NK-92 treated with Interleukin-12 subunit alpha and Interleukin-12 subunit beta, amount 100 ng/mL, for 24 hours (cell line): ENCODE data around the gene CTNNA3.

Source experiments
- DNase-seq: peaks from one replicate; lab custom pipeline; 2025; lab: John Stamatoyannopoulos, UW

CTNNA3 gene

GRCh38 chr10:67015225-67015624 is 680.8 kb downstream of the CTNNA3 start:
- DNase-seq = no peak

GRCh38 chr10:67011981-67012380 is 684.0 kb downstream of the CTNNA3 start:
- no peak for DNase-seq

GRCh38 chr10:67011480-67011879 is 684.5 kb downstream of the CTNNA3 start:
- no peak for DNase-seq

GRCh38 chr10:67005981-67006380 is 690.0 kb downstream of the CTNNA3 start:
- DNase-seq = no peak

GRCh38 chr10:67004690-67005089 is 691.3 kb downstream of the CTNNA3 start:
- DNase-seq = no peak

- DNase-seq = no peak
These were observed 696.0 kb downstream of the CTNNA3 start for GRCh38 chr10:66999762-67000545.

- no peak for DNase-seq
These were observed 699.0 kb downstream of the CTNNA3 start for GRCh38 chr10:66996996-66997395.

- no peak for DNase-seq
These were observed 705.7 kb downstream of the CTNNA3 start for GRCh38 chr10:66990143-66990830.

GRCh38 chr10:66983475-66983818 is 712.5 kb downstream of the CTNNA3 start:
- DNase-seq = no peak

GRCh38 chr10:66982792-66983474 is 713.1 kb downstream of the CTNNA3 start:
- no peak for DNase-seq

- no peak for DNase-seq
These were observed 714.0 kb downstream of the CTNNA3 start for GRCh38 chr10:66982053-66982420.

- no peak for DNase-seq
These were observed 714.5 kb downstream of the CTNNA3 start for GRCh38 chr10:66981361-66982052.

- no peak for DNase-seq
These were observed 715.7 kb downstream of the CTNNA3 start for GRCh38 chr10:66980246-66980815.

GRCh38 chr10:66964946-66965345 is 731.0 kb downstream of the CTNNA3 start:
- DNase-seq = no peak

- DNase-seq = no peak
These were observed 737.5 kb downstream of the CTNNA3 start for GRCh38 chr10:66958466-66958865.

GRCh38 chr10:66951896-66952295 is 744.1 kb downstream of the CTNNA3 start:
- no peak for DNase-seq

GRCh38 chr10:66943590-66943989 is 752.4 kb downstream of the CTNNA3 start:
- DNase-seq = no peak

GRCh38 chr10:66942407-66942806 is 753.6 kb downstream of the CTNNA3 start:
- DNase-seq = no peak

- DNase-seq = no peak
These were observed 754.5 kb downstream of the CTNNA3 start for GRCh38 chr10:66941491-66941890.

GRCh38 chr10:66940965-66941364 is 755.0 kb downstream of the CTNNA3 start:
- no peak for DNase-seq

- no peak for DNase-seq
These were observed 761.3 kb downstream of the CTNNA3 start for GRCh38 chr10:66934711-66935110.

GRCh38 chr10:66931949-66932343 is 764.0 kb downstream of the CTNNA3 start:
- DNase-seq = no peak
